A673 (cell line): ENCODE results near the gene SFMBT2. TPM values are rescaled to one million over a fixed set of nuclear protein-coding genes. Genes with fewer than 3 reads are reported as not detected.

Experiments
- BruUV-seq: library from RNA; stranded (reverse); fragments of 400-500 nt; replicated peaks from 2 replicates; lab custom pipeline; 2021; lab: Mats Ljungman, UMichigan
- CTCF ChIA-PET: fragments of 300-600 bp; sonication (Branson Sonifier 250); formaldehyde crosslinking; loops from one replicate; lab custom pipeline; 2022; ENCODE audit warnings: antibody characterized with exemption; lab: Charles Lee
- POLR2A ChIA-PET: fragments of 300-600 bp; sonication (Branson Sonifier 250); formaldehyde crosslinking; loops from one replicate; lab custom pipeline; 2022; ENCODE audit warnings: antibody characterized with exemption; ENCODE audit not compliant: low non-redundant PET; lab: Charles Lee
- DNase-seq: peaks from one replicate; pipeline ENCODE4 v3.0.0-alpha.2; 2015; ENCODE audit warnings: low spot score
- H3K27ac ChIP-seq: fragments of 200-600 bp; sonication (generic); 2 replicates; pipeline ENCODE4 v1.5.1; 2016; ENCODE audit warnings: mixed run types, low read depth, mild to moderate bottlenecking, mixed read lengths, antibody characterized with exemption, low read length; ENCODE audit not compliant: poor library complexity, severe bottlenecking
- H3K27me3 ChIP-seq: fragments of 200-600 bp; sonication (generic); replicated peaks from 2 replicates; pipeline ENCODE4 v1.6.1; 2017; ENCODE audit warnings: mixed run types, low read depth, mild to moderate bottlenecking, mixed read lengths, antibody characterized with exemption, low read length; ENCODE audit not compliant: insufficient read depth, poor library complexity
- H3K36me3 ChIP-seq: fragments of 200-600 bp; sonication (generic); 2 replicates; pipeline ENCODE4 v1.6.1; 2016; ENCODE audit warnings: mixed run types, mild to moderate bottlenecking, mixed read lengths, antibody characterized with exemption, low read length; ENCODE audit not compliant: insufficient read depth, poor library complexity, severe bottlenecking
- H3K4me1 ChIP-seq: fragments of 200-600 bp; sonication (generic); 2 replicates; pipeline ENCODE4 v1.6.1; 2017; ENCODE audit warnings: mixed run types, mild to moderate bottlenecking, mixed read lengths, antibody characterized with exemption, low read length; ENCODE audit not compliant: insufficient read depth, poor library complexity, severe bottlenecking
- H3K4me3 ChIP-seq: fragments of 200-600 bp; sonication (generic); 2 replicates; pipeline ENCODE4 v1.5.1; 2016; ENCODE audit warnings: low read depth, mixed run types, mild to moderate bottlenecking, mixed read lengths, low read length; ENCODE audit not compliant: poor library complexity, severe bottlenecking
- H3K9me3 ChIP-seq: fragments of 200-600 bp; sonication (generic); 2 replicates; pipeline ENCODE4 v1.6.1; 2016; ENCODE audit warnings: mixed run types, low read depth, mild to moderate bottlenecking, mixed read lengths, antibody characterized with exemption, low read length; ENCODE audit not compliant: poor library complexity, severe bottlenecking
- EZH2 ChIP-seq: fragments of 200-600 bp; sonication (generic); IDR thresholded peaks from 2 replicates; pipeline ENCODE4 v1.6.1; 2017; ENCODE audit warnings: borderline replicate concordance, low read depth, mild to moderate bottlenecking, mixed read lengths, antibody characterized with exemption, low read length; ENCODE audit not compliant: poor library complexity, severe bottlenecking
- intact Hi-C: fragments of 100-400 bp; cut with micrococcal nuclease; formaldehyde crosslinking; loops from one replicate; pipeline ENCODE4 v1.10.0; 2022; ENCODE audit not compliant: unreplicated experiment
- total RNA-seq: library from RNA; stranded (reverse); gene quantifications from 2 replicates; pipeline ENCODE4 v1.2.3, GENCODE V29; 2021
- TF ChIP-seq, protein P1 (sequence below): fragments of 300-800, 200-600 bp; sonication (generic); conservative IDR thresholded peaks from 2 replicates; pipeline ENCODE4 v1.5.1; 2017; ENCODE audit warnings: low read depth, mild to moderate bottlenecking, antibody characterized with exemption, low read length, moderate library complexity, mixed read lengths

Gene SFMBT2
- total RNA-seq, 1 experiment from 2014 or later, result 8.2 TPM

GRCh38 chr10:7340179-7340874, 70.5 kb downstream of the SFMBT2 start:
- Histone ChIP-seq H3K9me3 (no peaks in the 10 kb centered on the region), H3K4me1 (no peaks in the 10 kb centered on the region), H3K36me3 (no peaks in the 10 kb centered on the region), H3K4me3 (no peak overlapping the region), H3K27ac (no peak overlapping the region), H3K27me3 (peaks cover 4% of the 10 kb centered on the region)
- no TSS peak for BruUV-seq
- intact Hi-C loops, result no loop called here
- ChIA-PET CTCF (interaction anchor here (0.6 kb wide), 1 partner anchor 39 kb away, joined by 3 read pairs; no protein-coding TSS in a partner anchor), POLR2A (interaction anchor here (0.6 kb wide), 1 partner anchor 858 kb away, joined by 3 read pairs; no protein-coding TSS in a partner anchor)
- DNase-seq, result no peak
- no peak for TF ChIP-seq EZH2
- TF ChIP-seq, protein P1, sequence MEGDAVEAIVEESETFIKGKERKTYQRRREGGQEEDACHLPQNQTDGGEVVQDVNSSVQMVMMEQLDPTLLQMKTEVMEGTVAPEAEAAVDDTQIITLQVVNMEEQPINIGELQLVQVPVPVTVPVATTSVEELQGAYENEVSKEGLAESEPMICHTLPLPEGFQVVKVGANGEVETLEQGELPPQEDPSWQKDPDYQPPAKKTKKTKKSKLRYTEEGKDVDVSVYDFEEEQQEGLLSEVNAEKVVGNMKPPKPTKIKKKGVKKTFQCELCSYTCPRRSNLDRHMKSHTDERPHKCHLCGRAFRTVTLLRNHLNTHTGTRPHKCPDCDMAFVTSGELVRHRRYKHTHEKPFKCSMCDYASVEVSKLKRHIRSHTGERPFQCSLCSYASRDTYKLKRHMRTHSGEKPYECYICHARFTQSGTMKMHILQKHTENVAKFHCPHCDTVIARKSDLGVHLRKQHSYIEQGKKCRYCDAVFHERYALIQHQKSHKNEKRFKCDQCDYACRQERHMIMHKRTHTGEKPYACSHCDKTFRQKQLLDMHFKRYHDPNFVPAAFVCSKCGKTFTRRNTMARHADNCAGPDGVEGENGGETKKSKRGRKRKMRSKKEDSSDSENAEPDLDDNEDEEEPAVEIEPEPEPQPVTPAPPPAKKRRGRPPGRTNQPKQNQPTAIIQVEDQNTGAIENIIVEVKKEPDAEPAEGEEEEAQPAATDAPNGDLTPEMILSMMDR, result no peak

GRCh38 chr10:7339510-7339909, 71.3 kb downstream of the SFMBT2 start:
- DNase-seq, result no peak
- Histone ChIP-seq H3K4me1 (no peaks in the 10 kb centered on the region), H3K27ac (no peak overlapping the region), H3K4me3 (no peak overlapping the region), H3K27me3 (peaks cover 4% of the 10 kb centered on the region), H3K36me3 (no peaks in the 10 kb centered on the region), H3K9me3 (no peaks in the 10 kb centered on the region)
- ChIA-PET POLR2A (no interaction called here), CTCF (no interaction called here)
- no TSS peak for BruUV-seq
- intact Hi-C loops, result no loop called here
- TF ChIP-seq, protein P1, result no peak

- H3K4me1 ChIP-seq, result no peaks in the 10 kb centered on the region
- TF ChIP-seq, protein P1, result no peak
- no peak for TF ChIP-seq EZH2
- no peak overlapping the region for H3K4me3 ChIP-seq
- CTCF ChIA-PET, result no interaction called here
- BruUV-seq, result no TSS peak
- no peaks in the 10 kb centered on the region for H3K36me3 ChIP-seq
- POLR2A ChIA-PET, result no interaction called here
- intact Hi-C loops, result no loop called here
- no peak overlapping the region for H3K27ac ChIP-seq
- H3K9me3 ChIP-seq, result no peaks in the 10 kb centered on the region
- peaks cover 4% of the 10 kb centered on the region for H3K27me3 ChIP-seq
- no peak for DNase-seq
These were observed 72.4 kb downstream of the SFMBT2 start for GRCh38 chr10:7338469-7338868.
